ENCODE results near the gene QTRT2. TPM values are rescaled to one million over a fixed set of nuclear protein-coding genes. Genes with fewer than 3 reads are reported as not detected.

The QTRT2 gene
- total RNA-seq, 1 donor from 2014 or later, result 23.9 TPM

- TF ChIP-seq, protein P1, sequence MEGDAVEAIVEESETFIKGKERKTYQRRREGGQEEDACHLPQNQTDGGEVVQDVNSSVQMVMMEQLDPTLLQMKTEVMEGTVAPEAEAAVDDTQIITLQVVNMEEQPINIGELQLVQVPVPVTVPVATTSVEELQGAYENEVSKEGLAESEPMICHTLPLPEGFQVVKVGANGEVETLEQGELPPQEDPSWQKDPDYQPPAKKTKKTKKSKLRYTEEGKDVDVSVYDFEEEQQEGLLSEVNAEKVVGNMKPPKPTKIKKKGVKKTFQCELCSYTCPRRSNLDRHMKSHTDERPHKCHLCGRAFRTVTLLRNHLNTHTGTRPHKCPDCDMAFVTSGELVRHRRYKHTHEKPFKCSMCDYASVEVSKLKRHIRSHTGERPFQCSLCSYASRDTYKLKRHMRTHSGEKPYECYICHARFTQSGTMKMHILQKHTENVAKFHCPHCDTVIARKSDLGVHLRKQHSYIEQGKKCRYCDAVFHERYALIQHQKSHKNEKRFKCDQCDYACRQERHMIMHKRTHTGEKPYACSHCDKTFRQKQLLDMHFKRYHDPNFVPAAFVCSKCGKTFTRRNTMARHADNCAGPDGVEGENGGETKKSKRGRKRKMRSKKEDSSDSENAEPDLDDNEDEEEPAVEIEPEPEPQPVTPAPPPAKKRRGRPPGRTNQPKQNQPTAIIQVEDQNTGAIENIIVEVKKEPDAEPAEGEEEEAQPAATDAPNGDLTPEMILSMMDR (IDR thresholded peaks at IDR 0.05; ENCODE audit: unreplicated experiment), result no peak
- Mint-ChIP-seq H3K27me3 (ENCODE audit: unreplicated experiment) (peaks cover 7% of the 10 kb centered on the region), H3K27ac (ENCODE audit: unreplicated experiment) (peak overlapping the region; percentile 85), H3K9me3 (ENCODE audit: unreplicated experiment) (no peaks in the 10 kb centered on the region), H3K4me1 (ENCODE audit: unreplicated experiment) (peaks cover 35% of the 10 kb centered on the region), H3K4me3 (ENCODE audit: unreplicated experiment) (no peak overlapping the region), H3K36me3 (ENCODE audit: low read depth, unreplicated experiment) (no peaks in the 10 kb centered on the region)
- DNase-seq (ENCODE audit: low spot score), result peak; percentile 12
Observed at GRCh38 chr3:114122027-114122709, 65.6 kb downstream of the QTRT2 start.

DNA sequence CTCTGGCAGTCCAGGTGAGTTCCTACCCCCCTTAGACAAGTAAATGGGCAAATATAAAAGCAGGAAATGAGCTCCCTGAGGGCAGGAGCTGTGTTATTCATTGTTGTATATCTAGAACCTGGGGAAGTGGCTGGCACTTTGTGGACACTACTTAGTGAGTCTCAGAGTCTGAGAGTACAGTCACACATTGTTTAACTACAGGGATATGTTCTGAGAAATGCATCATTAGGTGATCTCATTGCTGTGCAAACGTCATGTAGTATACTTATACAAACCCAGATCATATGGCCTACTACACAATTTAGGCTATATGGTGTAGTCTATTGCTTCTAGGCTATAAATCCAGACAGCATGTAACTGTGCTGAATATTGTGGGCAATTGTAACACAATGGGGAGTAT is 69.9 kb downstream of the QTRT2 start:
- H3K4me1 Mint-ChIP-seq (ENCODE audit: unreplicated experiment), result peaks cover 25% of the 10 kb centered on the region
- no peaks in the 10 kb centered on the region for H3K36me3 Mint-ChIP-seq (ENCODE audit: low read depth, unreplicated experiment)
- no peak for DNase-seq (ENCODE audit: low spot score)
- H3K27ac Mint-ChIP-seq (ENCODE audit: unreplicated experiment), result no peak overlapping the region
- TF ChIP-seq, protein P1 (IDR thresholded peaks at IDR 0.05; ENCODE audit: unreplicated experiment), result no peak
- H3K27me3 Mint-ChIP-seq (ENCODE audit: unreplicated experiment), result peaks cover 7% of the 10 kb centered on the region
- no peak overlapping the region for H3K4me3 Mint-ChIP-seq (ENCODE audit: unreplicated experiment)
- no peaks in the 10 kb centered on the region for H3K9me3 Mint-ChIP-seq (ENCODE audit: unreplicated experiment)

DNA sequence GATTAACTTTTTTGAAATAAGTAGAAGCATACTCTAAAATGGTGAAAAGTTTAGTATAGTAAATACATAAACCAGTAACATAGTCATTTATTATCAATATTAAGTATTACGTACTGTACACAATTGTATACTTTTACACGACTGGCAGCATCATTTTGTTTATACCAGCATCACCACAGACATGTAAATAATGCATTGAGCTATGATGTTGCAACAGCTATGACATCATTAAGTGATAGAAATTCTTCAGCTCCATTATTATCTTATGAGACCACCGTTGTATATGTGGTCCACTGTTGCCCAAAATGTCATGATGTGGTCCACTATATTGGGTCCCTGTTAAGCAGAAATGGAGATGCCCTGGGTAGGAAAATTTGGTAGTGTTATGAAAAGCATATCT is 71.0 kb downstream of the QTRT2 start:
- Mint-ChIP-seq H3K27ac (ENCODE audit: unreplicated experiment) (no peak overlapping the region), H3K27me3 (ENCODE audit: unreplicated experiment) (peaks cover 4% of the 10 kb centered on the region), H3K9me3 (ENCODE audit: unreplicated experiment) (no peaks in the 10 kb centered on the region), H3K4me1 (ENCODE audit: unreplicated experiment) (peaks cover 15% of the 10 kb centered on the region), H3K36me3 (ENCODE audit: low read depth, unreplicated experiment) (no peaks in the 10 kb centered on the region), H3K4me3 (ENCODE audit: unreplicated experiment) (no peak overlapping the region)
- DNase-seq (ENCODE audit: low spot score), result no peak
- TF ChIP-seq, protein P1 (IDR thresholded peaks at IDR 0.05; ENCODE audit: unreplicated experiment), result no peak

DNA sequence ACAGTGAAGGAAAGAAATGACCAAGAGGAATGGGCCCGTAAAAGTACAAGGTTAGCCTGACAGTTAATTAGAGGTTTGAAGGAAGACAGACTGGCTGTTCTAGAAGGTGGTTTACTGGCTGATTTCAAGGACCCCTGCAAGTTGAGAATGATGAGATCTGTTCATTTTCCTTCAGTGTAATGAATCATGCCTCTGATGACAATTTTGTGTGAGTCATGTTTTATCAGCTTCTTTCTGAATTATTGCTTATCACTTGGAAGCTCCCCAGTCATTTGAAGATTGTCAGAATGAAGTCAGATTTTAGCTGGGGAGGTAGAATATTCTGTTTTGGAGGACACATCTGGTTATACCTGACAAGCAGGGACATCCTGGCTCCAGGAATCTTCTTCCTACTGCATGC is 71.7 kb downstream of the QTRT2 start:
- TF ChIP-seq, protein P1 (IDR thresholded peaks at IDR 0.05; ENCODE audit: unreplicated experiment), result no peak
- DNase-seq (ENCODE audit: low spot score), result no peak
- Mint-ChIP-seq H3K27me3 (ENCODE audit: unreplicated experiment) (peaks cover 4% of the 10 kb centered on the region), H3K4me1 (ENCODE audit: unreplicated experiment) (peaks cover 8% of the 10 kb centered on the region), H3K27ac (ENCODE audit: unreplicated experiment) (no peak overlapping the region), H3K9me3 (ENCODE audit: unreplicated experiment) (no peaks in the 10 kb centered on the region), H3K4me3 (ENCODE audit: unreplicated experiment) (no peak overlapping the region), H3K36me3 (ENCODE audit: low read depth, unreplicated experiment) (no peaks in the 10 kb centered on the region)

DNA sequence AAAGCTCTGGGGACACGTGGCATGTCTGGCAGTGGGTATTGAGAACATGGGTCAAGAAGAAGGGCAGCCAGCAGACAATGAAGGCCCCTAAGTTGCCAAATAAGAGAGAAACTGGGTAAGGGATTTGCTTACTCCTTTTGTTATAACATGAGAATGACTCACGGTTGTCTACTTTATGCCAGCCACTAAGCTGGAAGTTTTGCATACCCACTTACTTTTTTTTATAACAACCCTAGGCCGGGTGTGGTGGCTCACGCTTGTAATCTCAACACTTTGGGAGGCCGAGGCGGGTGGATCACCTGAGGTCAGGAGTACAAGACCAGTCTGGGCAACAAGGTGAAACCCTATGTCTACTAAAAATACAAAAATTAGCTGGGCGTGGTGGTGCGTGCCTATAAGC is 72.3 kb downstream of the QTRT2 start:
- H3K9me3 Mint-ChIP-seq (ENCODE audit: unreplicated experiment), result no peaks in the 10 kb centered on the region
- H3K4me3 Mint-ChIP-seq (ENCODE audit: unreplicated experiment), result no peak overlapping the region
- H3K27me3 Mint-ChIP-seq (ENCODE audit: unreplicated experiment), result peaks cover 2% of the 10 kb centered on the region
- no peak for DNase-seq (ENCODE audit: low spot score)
- H3K27ac Mint-ChIP-seq (ENCODE audit: unreplicated experiment), result no peak overlapping the region
- TF ChIP-seq, protein P1 (IDR thresholded peaks at IDR 0.05; ENCODE audit: unreplicated experiment), result no peak
- H3K36me3 Mint-ChIP-seq (ENCODE audit: low read depth, unreplicated experiment), result no peaks in the 10 kb centered on the region
- peaks cover 2% of the 10 kb centered on the region for H3K4me1 Mint-ChIP-seq (ENCODE audit: unreplicated experiment)
